PC-9 (cell line): ENCODE results near the gene MAN1C1. TPM values are rescaled to one million over a fixed set of nuclear protein-coding genes. Genes with fewer than 3 reads are reported as not detected.
A peak's percentile ranks its signal among the peaks of the same experiment; 100 is the strongest.

Experiments
- BruUV-seq: library from RNA; stranded (reverse); fragments of 400-500 nt; replicated peaks from 2 replicates; lab custom pipeline; 2021; lab: Mats Ljungman, UMichigan
- CTCF ChIA-PET: fragments of 300-600 bp; sonication (Branson Sonifier 250); formaldehyde crosslinking; loops from one replicate; lab custom pipeline; 2022; ENCODE audit warnings: antibody characterized with exemption; lab: Charles Lee
- POLR2A ChIA-PET: fragments of 300-600 bp; sonication (Branson Sonifier 250); formaldehyde crosslinking; loops from one replicate; lab custom pipeline; 2022; ENCODE audit warnings: antibody characterized with exemption; ENCODE audit not compliant: unreplicated experiment; lab: Charles Lee
- DNase-seq, 2 experiments: peaks; one replicate each; pipeline versions ENCODE4 v3.0.0 to v3.0.0-alpha.2; 2015 to 2022; ENCODE audit warnings: mixed read lengths in 1 of 2
- H2AFZ ChIP-seq: fragments of 200-600 bp; sonication (generic); 2 replicates; pipeline ENCODE4 v1.8.1; 2017; ENCODE audit warnings: antibody characterized with exemption
- H3F3A ChIP-seq: fragments of 200-600 bp; sonication (generic); 2 replicates; pipeline ENCODE4 v1.8.1; 2017; ENCODE audit warnings: antibody characterized with exemption, mild to moderate bottlenecking, low read depth; ENCODE audit not compliant: insufficient read depth
- H3K27ac ChIP-seq: fragments of 200-600 bp; sonication (generic); 2 replicates; pipeline ENCODE4 v1.6.1; 2016; ENCODE audit warnings: mixed run types
- H3K27me3 ChIP-seq: fragments of 200-600 bp; sonication (generic); 2 replicates; pipeline ENCODE4 v1.6.1; 2016; ENCODE audit warnings: low read depth, mixed run types; ENCODE audit not compliant: insufficient read depth
- H3K36me3 ChIP-seq: fragments of 200-600 bp; sonication (generic); 2 replicates; pipeline ENCODE4 v1.6.1; 2016; ENCODE audit warnings: low read depth, mixed run types
- H3K4me1 ChIP-seq: fragments of 200-600 bp; sonication (generic); replicated peaks from 2 replicates; pipeline ENCODE4 v1.6.1; 2016; ENCODE audit warnings: mixed run types; ENCODE audit not compliant: insufficient read depth
- H3K4me2 ChIP-seq: fragments of 200-600 bp; sonication (generic); 2 replicates; pipeline ENCODE4 v1.6.1; 2017; ENCODE audit warnings: mixed run types
- H3K4me3 ChIP-seq: fragments of 200-600 bp; sonication (generic); 2 replicates; pipeline ENCODE4 v1.6.1; 2016; ENCODE audit warnings: mixed run types
- H3K79me2 ChIP-seq: fragments of 200-600 bp; sonication (generic); 2 replicates; pipeline ENCODE4 v1.6.1; 2017; ENCODE audit warnings: low read depth, mixed run types
- H3K9me2 ChIP-seq: fragments of 200-600 bp; sonication (generic); 2 replicates; pipeline ENCODE4 v1.8.1; 2017; ENCODE audit warnings: mild to moderate bottlenecking; ENCODE audit not compliant: insufficient read depth
- H3K9me3 ChIP-seq: fragments of 200-600 bp; sonication (generic); 2 replicates; pipeline ENCODE4 v1.8.1; 2016; ENCODE audit warnings: low read depth; ENCODE audit not compliant: insufficient read depth
- H4K20me1 ChIP-seq: fragments of 200-600 bp; sonication (generic); 2 replicates; pipeline ENCODE4 v1.8.1; 2017; ENCODE audit not compliant: insufficient read depth
- EZH2 ChIP-seq: fragments of 200-600 bp; sonication (generic); IDR thresholded peaks from 2 replicates; pipeline ENCODE4 v1.8.0; 2017; ENCODE audit warnings: antibody characterized with exemption, low read depth
- intact Hi-C: fragments of 100-400 bp; cut with micrococcal nuclease; formaldehyde crosslinking; loops from one replicate; pipeline ENCODE4 v1.10.0; 2022; ENCODE audit not compliant: unreplicated experiment
- total RNA-seq: library from RNA; stranded (reverse); gene quantifications from 2 replicates; pipeline ENCODE4 v1.2.3, GENCODE V29; 2021
- TF ChIP-seq, protein P1 (sequence below): fragments of 200-600 bp; sonication (generic); conservative IDR thresholded peaks from 2 replicates; pipeline ENCODE4 v1.6.1; 2017; ENCODE audit warnings: mixed run types, antibody characterized with exemption, mild to moderate bottlenecking, moderate library complexity

MAN1C1 gene
- total RNA-seq, 1 experiment from 2014 or later, result 0.41 TPM

GRCh38 chr1:25618433-25618808 lies 1.8 kb downstream of the MAN1C1 start:
- no TSS peak for BruUV-seq
- intact Hi-C loops, result loop anchor here (10.0 kb wide), 1 partner anchor 76 kb away; no protein-coding TSS in a partner anchor
- no peak for DNase-seq
- Histone ChIP-seq H3K27ac (no peak overlapping the region), H3K9me3 (no peaks in the 10 kb centered on the region), H3K9me2 (no peaks in the 10 kb centered on the region), H3K79me2 (no peaks in the 10 kb centered on the region), H3K4me2 (no peak overlapping the region), H3K36me3 (no peaks in the 10 kb centered on the region), H3K4me3 (no peak overlapping the region), H2AFZ (no peak overlapping the region), H3K4me1 (peaks cover 11% of the 10 kb centered on the region; the same call in 1 of the 2 replicates), H3K27me3 (no peaks in the 10 kb centered on the region; the same call in 1 of the 2 replicates), H3F3A (peaks cover 17% of the 10 kb centered on the region; the same call in 1 of the 2 replicates), H4K20me1 (no peaks in the 10 kb centered on the region)
- POLR2A ChIA-PET, result no interaction called here
- no peak for TF ChIP-seq EZH2
- TF ChIP-seq, protein P1, sequence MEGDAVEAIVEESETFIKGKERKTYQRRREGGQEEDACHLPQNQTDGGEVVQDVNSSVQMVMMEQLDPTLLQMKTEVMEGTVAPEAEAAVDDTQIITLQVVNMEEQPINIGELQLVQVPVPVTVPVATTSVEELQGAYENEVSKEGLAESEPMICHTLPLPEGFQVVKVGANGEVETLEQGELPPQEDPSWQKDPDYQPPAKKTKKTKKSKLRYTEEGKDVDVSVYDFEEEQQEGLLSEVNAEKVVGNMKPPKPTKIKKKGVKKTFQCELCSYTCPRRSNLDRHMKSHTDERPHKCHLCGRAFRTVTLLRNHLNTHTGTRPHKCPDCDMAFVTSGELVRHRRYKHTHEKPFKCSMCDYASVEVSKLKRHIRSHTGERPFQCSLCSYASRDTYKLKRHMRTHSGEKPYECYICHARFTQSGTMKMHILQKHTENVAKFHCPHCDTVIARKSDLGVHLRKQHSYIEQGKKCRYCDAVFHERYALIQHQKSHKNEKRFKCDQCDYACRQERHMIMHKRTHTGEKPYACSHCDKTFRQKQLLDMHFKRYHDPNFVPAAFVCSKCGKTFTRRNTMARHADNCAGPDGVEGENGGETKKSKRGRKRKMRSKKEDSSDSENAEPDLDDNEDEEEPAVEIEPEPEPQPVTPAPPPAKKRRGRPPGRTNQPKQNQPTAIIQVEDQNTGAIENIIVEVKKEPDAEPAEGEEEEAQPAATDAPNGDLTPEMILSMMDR, result no peak
- CTCF ChIA-PET, result interaction anchor here (0.6 kb wide), 1 partner anchor 369 kb away, joined by 3 read pairs; no protein-coding TSS in a partner anchor

DNA sequence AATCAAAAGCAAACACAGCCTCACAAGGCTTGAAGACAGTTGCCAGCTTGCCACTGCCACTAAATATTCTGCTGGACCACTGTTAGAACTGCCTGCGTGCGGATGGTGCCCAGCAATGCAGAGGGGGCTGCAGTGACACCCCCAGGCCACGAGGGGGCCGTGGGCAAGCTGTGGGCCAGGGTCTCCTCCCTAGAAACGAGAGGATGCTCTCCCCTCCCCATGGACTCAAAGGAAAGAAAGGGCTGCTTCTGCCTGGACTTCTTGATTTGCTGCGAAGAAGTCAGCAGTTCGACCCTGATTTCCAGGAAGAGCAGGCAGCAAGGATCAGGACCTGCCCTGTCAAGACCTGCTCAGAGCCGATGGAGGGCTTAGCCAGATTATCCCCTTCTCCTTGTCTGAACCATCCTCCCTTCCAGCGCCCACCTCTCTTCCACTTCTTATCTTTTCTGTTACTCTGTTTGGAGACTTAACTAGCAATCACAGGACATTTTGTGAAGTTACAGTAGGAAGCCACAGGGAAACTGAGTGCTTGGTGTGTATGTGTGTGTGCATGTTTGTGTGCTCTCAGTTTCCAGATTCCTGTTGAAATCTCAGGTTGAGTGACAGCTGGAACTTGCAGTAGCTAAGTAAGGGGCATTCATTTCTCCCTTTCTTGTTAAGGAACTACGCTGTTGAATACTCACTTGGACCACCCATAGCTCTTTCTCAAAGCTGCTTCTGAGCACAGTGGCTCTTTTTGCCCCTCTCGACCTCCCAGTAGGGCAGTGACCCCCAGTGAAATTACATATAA lies 2.7 kb downstream of the MAN1C1 start:
- BruUV-seq, result no TSS peak
- H3K4me3 ChIP-seq, result no peak overlapping the region
- H3K36me3 ChIP-seq, result no peaks in the 10 kb centered on the region
- H3K27me3 ChIP-seq, result no peaks in the 10 kb centered on the region; the same call in 1 of the 2 replicates
- intact Hi-C loops, result loop anchor here (10.0 kb wide), 1 partner anchor 76 kb away; no protein-coding TSS in a partner anchor
- no peak for DNase-seq
- no peaks in the 10 kb centered on the region for H3K9me2 ChIP-seq
- no peaks in the 10 kb centered on the region for H4K20me1 ChIP-seq
- peaks cover 17% of the 10 kb centered on the region; the same call in 1 of the 2 replicates for H3F3A ChIP-seq
- no peak overlapping the region for H3K27ac ChIP-seq
- no peaks in the 10 kb centered on the region for H3K9me3 ChIP-seq
- no peaks in the 10 kb centered on the region for H3K79me2 ChIP-seq
- no peak for TF ChIP-seq EZH2
- TF ChIP-seq, protein P1, result peak; percentile 67
- peaks cover 11% of the 10 kb centered on the region; the same call in 1 of the 2 replicates for H3K4me1 ChIP-seq
- ChIA-PET CTCF (interaction anchor here (0.6 kb wide), 1 partner anchor 369 kb away, joined by 3 read pairs; no protein-coding TSS in a partner anchor), POLR2A (interaction anchor here (0.8 kb wide), 1 partner anchor 378 kb away, joined by 7 read pairs; no protein-coding TSS in a partner anchor)
- no peak overlapping the region for H2AFZ ChIP-seq
- no peak overlapping the region for H3K4me2 ChIP-seq

DNA sequence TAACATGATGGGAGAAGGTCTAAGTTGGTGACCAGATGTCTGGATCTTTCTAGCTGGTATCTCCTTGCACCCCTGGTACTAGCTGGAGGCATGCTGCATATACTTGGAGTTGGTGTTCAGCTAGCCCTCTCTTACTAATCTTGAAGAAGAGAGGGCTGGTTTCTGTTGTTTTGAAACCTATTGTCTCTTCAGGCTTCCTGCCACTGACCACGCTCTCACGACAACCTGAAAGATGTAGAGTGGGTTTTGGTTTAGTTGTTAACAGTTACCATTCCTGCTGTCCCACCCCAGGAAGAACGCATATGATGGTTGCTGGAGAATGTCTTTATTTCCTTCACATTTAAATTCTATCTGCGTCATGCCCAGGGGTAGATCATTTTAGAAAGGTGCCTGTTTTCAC lies 3.6 kb downstream of the MAN1C1 start:
- Histone ChIP-seq H3K4me1 (peaks cover 6% of the 10 kb centered on the region; the same call in 1 of the 2 replicates), H2AFZ (no peak overlapping the region), H4K20me1 (no peaks in the 10 kb centered on the region), H3K36me3 (no peaks in the 10 kb centered on the region), H3F3A (peaks cover 10% of the 10 kb centered on the region; the same call in 1 of the 2 replicates), H3K9me2 (no peaks in the 10 kb centered on the region), H3K27me3 (no peaks in the 10 kb centered on the region; the same call in 1 of the 2 replicates), H3K4me2 (no peak overlapping the region), H3K9me3 (no peaks in the 10 kb centered on the region), H3K4me3 (no peak overlapping the region), H3K27ac (no peak overlapping the region), H3K79me2 (no peaks in the 10 kb centered on the region)
- TF ChIP-seq, protein P1, result no peak
- no peak for TF ChIP-seq EZH2
- no TSS peak for BruUV-seq
- ChIA-PET CTCF (no interaction called here), POLR2A (interaction anchor here (0.8 kb wide), 1 partner anchor 379 kb away, joined by 7 read pairs; no protein-coding TSS in a partner anchor)
- no peak for DNase-seq
- intact Hi-C loops, result no loop called here
